UCSD-AML1 (cell line): ENCODE measurements around the gene CAMK2N1.
"Not testable (repeated sequence)": the region's sequence is repeated elsewhere in the genome, so short reads cannot be mapped to it uniquely, and the experiment has no call there.

Source experiments
- DNase-seq: peaks from one replicate; lab custom pipeline; 2025; ENCODE audit not compliant: unreplicated experiment; lab: John Stamatoyannopoulos, UW

Gene CAMK2N1

GRCh38 chr1:20485527-20486456, at the start of gene CAMK2N1:
Gene CAMK2N1, minus strand, starts transcription at chr1:20486210. Its CDS starts 831 bp downstream, at chr1:20485379.
- no peak for DNase-seq

- no peak for DNase-seq
Observed at GRCh38 chr1:20534659-20535417, 48.8 kb upstream of the CAMK2N1 start.

GRCh38 chr1:20533635-20534034, 47.6 kb upstream of the CAMK2N1 start:
- no peak for DNase-seq

GRCh38 chr1:20530901-20531300, 44.9 kb upstream of the CAMK2N1 start:
- no peak for DNase-seq

GRCh38 chr1:20530306-20530705, 44.3 kb upstream of the CAMK2N1 start:
- no peak for DNase-seq

GRCh38 chr1:20528221-20528620, 42.2 kb upstream of the CAMK2N1 start:
- DNase-seq = no peak

- no peak for DNase-seq
Observed at GRCh38 chr1:20526267-20526666, 40.3 kb upstream of the CAMK2N1 start.

GRCh38 chr1:20521960-20522861, 36.2 kb upstream of the CAMK2N1 start:
- peak; percentile 49 for DNase-seq

GRCh38 chr1:20519609-20520262, 33.7 kb upstream of the CAMK2N1 start:
- DNase-seq = not testable (repeated sequence)

GRCh38 chr1:20511518-20512428, 25.8 kb upstream of the CAMK2N1 start:
- DNase-seq = no peak

GRCh38 chr1:20508411-20508771, 22.4 kb upstream of the CAMK2N1 start:
- DNase-seq = no peak

GRCh38 chr1:20507564-20508410, 21.8 kb upstream of the CAMK2N1 start, which contains the start of gene MUL1:
Gene MUL1, minus strand, starts transcription at chr1:20508151. Its CDS starts 127 bp downstream, at chr1:20508024.
- DNase-seq = peak; percentile 93

- DNase-seq = no peak
Observed at GRCh38 chr1:20507248-20507563, 21.2 kb upstream of the CAMK2N1 start.

- no peak for DNase-seq
Observed at GRCh38 chr1:20505488-20505887, 19.5 kb upstream of the CAMK2N1 start.

GRCh38 chr1:20500716-20501115, 14.7 kb upstream of the CAMK2N1 start:
- DNase-seq = no peak

GRCh38 chr1:20499718-20500117, 13.7 kb upstream of the CAMK2N1 start:
- no peak for DNase-seq

- DNase-seq = no peak
Observed at GRCh38 chr1:20499105-20499504, 13.1 kb upstream of the CAMK2N1 start.

- DNase-seq = no peak
Observed at GRCh38 chr1:20498116-20498515, 12.1 kb upstream of the CAMK2N1 start.

GRCh38 chr1:20497506-20497905, 11.5 kb upstream of the CAMK2N1 start:
- DNase-seq = no peak
